OCI-LY3 (cell line): Measurements from ENCODE around the gene TSPYL6.

Source experiments
- CTCF ChIP-seq: fragments of 200-600, 300-600 bp; sonication (generic); IDR thresholded peaks from 2 replicates; pipeline ENCODE4 v1.5.1; 2014; ENCODE audit warnings: antibody characterized with exemption, low read length, low read depth
- EZH2phosphoT487 ChIP-seq: fragments of 200-600 bp; shearing (Covaris generic); IDR thresholded peaks from 2 replicates; pipeline ENCODE4 v1.6.1; 2018; ENCODE audit warnings: antibody characterized with exemption, mixed run types, low read depth

GRCh38 chr2:54295911-54296310 is 39.9 kb upstream of the TSPYL6 start:
- TF ChIP-seq CTCF (no peak), EZH2phosphoT487 (no peak)
